Osteocyte (in vitro differentiated cells): ENCODE data around the gene USP24. TPM values are rescaled to one million over a fixed set of nuclear protein-coding genes. Genes with fewer than 3 reads are reported as not detected.
A peak's percentile ranks its signal among the peaks of the same experiment; 100 is the strongest.

ENCODE experiments used
- DNase-seq: peaks from one replicate; pipeline ENCODE4 v3.0.0; 2021; ENCODE audit warnings: mixed read lengths; ENCODE audit not compliant: unreplicated experiment; ENCODE audit errors: extremely low spot score
- H3K27ac Mint-ChIP-seq: one replicate; pipeline ENCODE4 v1.8.0; 2021; ENCODE audit warnings: mild to moderate bottlenecking, mixed read lengths; ENCODE audit not compliant: unreplicated experiment
- H3K27me3 Mint-ChIP-seq: one replicate; pipeline ENCODE4 v1.8.0; 2021; ENCODE audit warnings: mixed read lengths; ENCODE audit not compliant: unreplicated experiment
- H3K36me3 Mint-ChIP-seq: one replicate; pipeline ENCODE4 v1.8.0; 2021; ENCODE audit warnings: mixed read lengths; ENCODE audit not compliant: unreplicated experiment
- H3K4me1 Mint-ChIP-seq: one replicate; pipeline ENCODE4 v1.8.0; 2021; ENCODE audit warnings: mixed read lengths; ENCODE audit not compliant: unreplicated experiment
- H3K4me3 Mint-ChIP-seq: one replicate; pipeline ENCODE4 v1.8.0; 2021; ENCODE audit warnings: mild to moderate bottlenecking, moderate library complexity, mixed read lengths; ENCODE audit not compliant: unreplicated experiment
- H3K9me3 Mint-ChIP-seq: one replicate; pipeline ENCODE4 v1.8.0; 2021; ENCODE audit warnings: mixed read lengths; ENCODE audit not compliant: unreplicated experiment
- total RNA-seq: library from RNA; stranded (reverse); gene quantifications from 2 replicates; pipeline ENCODE4 v1.2.1, GENCODE V29; 2021
- TF ChIP-seq, protein P1 (sequence below): fragments of 200-600 bp; sonication (generic); IDR thresholded peaks from 2 replicates; pipeline ENCODE4 v1.5.0; 2021; ENCODE audit warnings: antibody characterized with exemption, mild to moderate bottlenecking, moderate library complexity

The USP24 gene
- total RNA-seq, 1 donor from 2014 or later = 32.1 TPM

DNA sequence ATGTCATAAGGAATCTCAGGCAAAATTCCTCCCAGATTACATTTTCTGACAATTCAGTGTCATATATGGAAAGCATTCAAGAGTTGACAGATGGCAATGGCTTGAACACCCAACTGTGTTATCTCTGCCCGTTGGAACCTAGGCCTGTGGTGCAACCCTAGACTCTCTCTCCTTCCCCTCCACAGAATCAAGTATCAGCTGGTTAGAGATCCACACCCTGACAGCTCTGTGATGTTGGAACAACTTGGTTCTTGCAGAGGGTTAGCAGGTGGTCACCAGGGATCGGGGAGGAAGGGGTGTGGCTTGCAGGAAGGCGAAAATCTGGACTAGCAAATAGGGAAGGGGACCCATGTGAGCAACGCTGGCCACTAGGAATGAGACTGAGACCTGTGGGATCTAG is 149.5 kb downstream of the USP24 start:
- H3K27me3 Mint-ChIP-seq = no peaks in the 10 kb centered on the region
- peaks cover 39% of the 10 kb centered on the region for H3K36me3 Mint-ChIP-seq
- TF ChIP-seq, protein P1, sequence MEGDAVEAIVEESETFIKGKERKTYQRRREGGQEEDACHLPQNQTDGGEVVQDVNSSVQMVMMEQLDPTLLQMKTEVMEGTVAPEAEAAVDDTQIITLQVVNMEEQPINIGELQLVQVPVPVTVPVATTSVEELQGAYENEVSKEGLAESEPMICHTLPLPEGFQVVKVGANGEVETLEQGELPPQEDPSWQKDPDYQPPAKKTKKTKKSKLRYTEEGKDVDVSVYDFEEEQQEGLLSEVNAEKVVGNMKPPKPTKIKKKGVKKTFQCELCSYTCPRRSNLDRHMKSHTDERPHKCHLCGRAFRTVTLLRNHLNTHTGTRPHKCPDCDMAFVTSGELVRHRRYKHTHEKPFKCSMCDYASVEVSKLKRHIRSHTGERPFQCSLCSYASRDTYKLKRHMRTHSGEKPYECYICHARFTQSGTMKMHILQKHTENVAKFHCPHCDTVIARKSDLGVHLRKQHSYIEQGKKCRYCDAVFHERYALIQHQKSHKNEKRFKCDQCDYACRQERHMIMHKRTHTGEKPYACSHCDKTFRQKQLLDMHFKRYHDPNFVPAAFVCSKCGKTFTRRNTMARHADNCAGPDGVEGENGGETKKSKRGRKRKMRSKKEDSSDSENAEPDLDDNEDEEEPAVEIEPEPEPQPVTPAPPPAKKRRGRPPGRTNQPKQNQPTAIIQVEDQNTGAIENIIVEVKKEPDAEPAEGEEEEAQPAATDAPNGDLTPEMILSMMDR = no peak
- H3K9me3 Mint-ChIP-seq = no peaks in the 10 kb centered on the region
- DNase-seq = no peak
- H3K27ac Mint-ChIP-seq = no peak overlapping the region
- H3K4me1 Mint-ChIP-seq = peaks cover 18% of the 10 kb centered on the region
- no peak overlapping the region for H3K4me3 Mint-ChIP-seq

DNA sequence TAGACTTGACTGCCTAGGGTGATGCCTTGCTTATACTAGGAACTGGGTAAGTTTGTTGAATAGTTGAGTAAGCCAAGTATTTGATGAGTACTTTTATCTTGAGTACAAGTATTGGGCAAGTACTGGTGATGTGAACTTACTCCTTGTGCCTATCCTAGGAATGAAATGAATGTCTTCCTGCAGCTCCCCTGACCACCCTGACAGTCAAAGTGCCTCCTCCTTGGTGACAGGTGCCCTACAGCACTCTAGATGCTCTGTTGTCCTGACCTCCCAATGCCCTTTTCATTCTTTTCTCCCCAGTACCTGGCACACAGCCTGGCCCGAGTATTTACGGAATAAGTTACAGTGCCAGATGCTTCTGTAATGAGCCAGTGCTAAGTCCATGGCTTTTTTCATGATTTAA is 150.3 kb downstream of the USP24 start:
- TF ChIP-seq, protein P1 = no peak
- DNase-seq = no peak
- H3K36me3 Mint-ChIP-seq = peaks cover 31% of the 10 kb centered on the region
- H3K27me3 Mint-ChIP-seq = no peaks in the 10 kb centered on the region
- no peak overlapping the region for H3K4me3 Mint-ChIP-seq
- no peaks in the 10 kb centered on the region for H3K9me3 Mint-ChIP-seq
- H3K4me1 Mint-ChIP-seq = peaks cover 22% of the 10 kb centered on the region
- peak overlapping the region; percentile 27 for H3K27ac Mint-ChIP-seq

DNA sequence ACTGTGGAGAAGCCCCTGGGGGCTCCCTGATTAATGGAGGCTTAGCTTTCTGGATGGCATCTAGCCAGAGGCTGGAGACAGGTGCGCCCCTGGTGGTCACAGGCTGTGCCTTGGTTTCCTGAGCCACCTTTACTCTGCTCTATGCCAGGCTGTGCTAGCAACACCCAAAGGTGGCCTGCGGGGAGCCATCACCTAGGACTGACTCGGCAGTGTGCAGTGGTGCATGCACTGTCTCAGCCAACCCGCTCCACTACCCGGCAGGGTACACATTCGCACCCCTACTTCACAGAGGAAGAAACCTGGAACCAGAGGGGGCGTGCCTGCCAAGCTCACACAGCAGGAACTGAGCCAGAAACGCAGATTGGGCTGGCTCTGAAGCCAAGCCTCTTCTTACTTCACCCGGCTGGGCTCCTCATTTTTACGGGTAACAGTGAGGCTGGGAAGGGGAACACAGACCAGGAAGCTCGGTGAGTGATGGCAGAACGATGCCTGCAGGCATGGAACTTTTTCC is 151.0 kb downstream of the USP24 start:
- Mint-ChIP-seq H3K9me3 (no peaks in the 10 kb centered on the region), H3K4me3 (no peak overlapping the region), H3K27me3 (no peaks in the 10 kb centered on the region), H3K4me1 (peaks cover 22% of the 10 kb centered on the region), H3K27ac (no peak overlapping the region), H3K36me3 (peaks cover 26% of the 10 kb centered on the region)
- peak; percentile 77 for DNase-seq
- TF ChIP-seq, protein P1 = no peak

DNA sequence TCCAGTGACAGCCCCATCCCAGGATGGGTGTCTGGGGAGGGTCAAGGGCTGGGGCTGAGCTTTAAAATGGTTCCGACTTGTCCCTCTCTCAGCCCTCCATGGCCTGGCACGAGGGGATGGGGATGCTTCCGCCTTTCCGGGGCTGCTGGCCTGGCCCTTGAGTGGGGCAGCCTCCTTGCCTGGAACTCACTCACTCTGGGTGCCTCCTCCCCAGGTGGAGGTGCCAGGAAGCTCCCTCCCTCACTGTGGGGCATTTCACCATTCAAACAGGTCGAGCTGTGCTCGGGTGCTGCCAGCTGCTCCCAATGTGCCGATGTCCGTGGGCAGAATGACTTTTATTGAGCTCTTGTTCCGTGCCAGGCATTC is 151.6 kb downstream of the USP24 start:
- TF ChIP-seq, protein P1 = no peak
- Mint-ChIP-seq H3K27ac (no peak overlapping the region), H3K27me3 (no peaks in the 10 kb centered on the region), H3K4me1 (peaks cover 22% of the 10 kb centered on the region), H3K36me3 (peaks cover 20% of the 10 kb centered on the region), H3K4me3 (no peak overlapping the region), H3K9me3 (no peaks in the 10 kb centered on the region)
- no peak for DNase-seq

DNA sequence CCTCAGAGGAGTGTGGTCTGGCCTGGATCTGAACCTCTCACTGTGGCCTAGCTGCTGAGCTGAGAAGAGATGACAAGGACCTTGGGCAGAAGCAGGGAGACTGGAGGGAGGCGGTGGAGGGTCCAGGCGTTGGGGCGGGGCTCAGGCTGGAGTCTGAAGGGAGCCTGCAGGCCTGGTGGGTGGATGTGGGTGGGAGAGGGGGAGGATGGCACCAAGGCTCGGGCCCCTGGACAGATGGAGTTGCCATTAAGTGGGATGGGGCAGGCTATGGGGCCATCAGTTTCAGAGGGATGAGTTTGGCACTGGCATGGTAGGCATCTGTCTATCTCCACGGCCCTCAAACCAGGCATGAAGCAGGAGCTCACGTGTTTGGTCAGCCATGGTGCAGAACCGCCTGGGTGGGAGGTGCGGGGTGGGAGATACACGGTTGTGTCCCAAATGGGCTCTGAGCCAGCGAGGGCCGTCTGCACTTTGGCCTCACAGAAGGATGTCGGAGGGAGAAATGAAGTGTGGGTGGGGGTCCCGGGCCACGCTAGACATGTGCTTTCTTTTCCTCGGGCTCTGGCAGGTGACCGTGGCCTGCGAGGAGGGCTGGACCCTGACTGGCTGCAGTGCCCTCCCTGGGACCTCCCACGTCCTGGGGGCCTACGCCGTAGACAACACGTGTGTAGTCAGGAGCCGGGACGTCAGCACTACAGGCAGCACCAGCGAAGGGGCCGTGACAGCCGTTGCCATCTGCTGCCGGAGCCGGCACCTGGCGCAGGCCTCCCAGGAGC is 152.2 kb downstream of the USP24 start:
- H3K4me1 Mint-ChIP-seq = peaks cover 22% of the 10 kb centered on the region
- no peak overlapping the region for H3K27ac Mint-ChIP-seq

More for the DNA sequence above, 152.2 kb downstream of the USP24 start:
- Mint-ChIP-seq H3K27me3 (no peaks in the 10 kb centered on the region), H3K4me3 (no peak overlapping the region), H3K9me3 (no peaks in the 10 kb centered on the region), H3K36me3 (peaks cover 19% of the 10 kb centered on the region)
- DNase-seq = peak; percentile 75
- TF ChIP-seq, protein P1 = no peak
